GM23338 (cell line): Measurements from ENCODE around the gene GBF1.

Experiments used
- CREB1 ChIP-seq: fragments of 250-450 bp; sonication (Bioruptor Pico); IDR thresholded peaks from 2 replicates; pipeline ENCODE4 v1.5.0; 2020; ENCODE audit warnings: low read depth, mild to moderate bottlenecking, moderate library complexity
- EZH2 ChIP-seq: fragments of 200-600 bp; sonication (generic); IDR thresholded peaks from one replicate; pipeline ENCODE4 v1.8.0; 2017; ENCODE audit warnings: antibody characterized with exemption, mild to moderate bottlenecking, low read depth; ENCODE audit not compliant: unreplicated experiment
- EZH2phosphoT487 ChIP-seq: fragments of 200-600 bp; sonication (generic); IDR thresholded peaks from one replicate; pipeline ENCODE4 v1.8.1; 2018; ENCODE audit warnings: antibody characterized with exemption; ENCODE audit not compliant: unreplicated experiment
- JUNB ChIP-seq: IDR thresholded peaks from one replicate; pipeline ENCODE4 v1.6.1; 2016; ENCODE audit warnings: antibody characterized with exemption; ENCODE audit not compliant: unreplicated experiment
- POLR2AphosphoS5 ChIP-seq: IDR thresholded peaks from 2 replicates; pipeline ENCODE4 v1.6.1; 2016; ENCODE audit warnings: antibody characterized with exemption, low read depth
- REST ChIP-seq: IDR thresholded peaks from one replicate; pipeline ENCODE4 v1.6.1; 2018; ENCODE audit warnings: antibody characterized with exemption; ENCODE audit not compliant: unreplicated experiment
- TF ChIP-seq, protein P1 (sequence below), 2 experiments: fragments of 200-600 bp in 1 of 2; sonication (generic) in 1 of 2; conservative IDR thresholded peaks; 2 replicates each; pipeline versions ENCODE4 v1.5.1 to v1.6.1; 2016 to 2017; ENCODE audit warnings: antibody characterized with exemption in 2 of 2, low read depth in 2 of 2, mild to moderate bottlenecking in 2 of 2, moderate library complexity in 1 of 2

- TF ChIP-seq EZH2phosphoT487 (peak; percentile 23), EZH2 (peak; percentile 62), POLR2AphosphoS5 (no peak), CREB1 (CRISPR knock-in tag) (no peak), JUNB (no peak), REST (no peak)
- TF ChIP-seq, protein P1, sequence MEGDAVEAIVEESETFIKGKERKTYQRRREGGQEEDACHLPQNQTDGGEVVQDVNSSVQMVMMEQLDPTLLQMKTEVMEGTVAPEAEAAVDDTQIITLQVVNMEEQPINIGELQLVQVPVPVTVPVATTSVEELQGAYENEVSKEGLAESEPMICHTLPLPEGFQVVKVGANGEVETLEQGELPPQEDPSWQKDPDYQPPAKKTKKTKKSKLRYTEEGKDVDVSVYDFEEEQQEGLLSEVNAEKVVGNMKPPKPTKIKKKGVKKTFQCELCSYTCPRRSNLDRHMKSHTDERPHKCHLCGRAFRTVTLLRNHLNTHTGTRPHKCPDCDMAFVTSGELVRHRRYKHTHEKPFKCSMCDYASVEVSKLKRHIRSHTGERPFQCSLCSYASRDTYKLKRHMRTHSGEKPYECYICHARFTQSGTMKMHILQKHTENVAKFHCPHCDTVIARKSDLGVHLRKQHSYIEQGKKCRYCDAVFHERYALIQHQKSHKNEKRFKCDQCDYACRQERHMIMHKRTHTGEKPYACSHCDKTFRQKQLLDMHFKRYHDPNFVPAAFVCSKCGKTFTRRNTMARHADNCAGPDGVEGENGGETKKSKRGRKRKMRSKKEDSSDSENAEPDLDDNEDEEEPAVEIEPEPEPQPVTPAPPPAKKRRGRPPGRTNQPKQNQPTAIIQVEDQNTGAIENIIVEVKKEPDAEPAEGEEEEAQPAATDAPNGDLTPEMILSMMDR (conservative IDR thresholded peaks at IDR 0.05; ENCODE audit: low read depth in 2 of 2) = no peak
Measured at GRCh38 chr10:102240467-102241031, 4.8 kb upstream of the GBF1 start.
